H9 (cell line): ENCODE data around the gene TMEM244. TPM values are rescaled to one million over a fixed set of nuclear protein-coding genes. Genes with fewer than 3 reads are reported as not detected.

Experiments
- DNase-seq: peaks from one replicate; pipeline ENCODE4 v3.0.0-alpha.2; 2017
- H2AFZ ChIP-seq: one replicate; pipeline ENCODE4 v1.6.1; 2013; ENCODE audit warnings: mild to moderate bottlenecking, low read length, control low read depth, moderate library complexity
- H2AK5ac ChIP-seq: 2 replicates; pipeline ENCODE4 v1.6.1; 2013; ENCODE audit warnings: low read length, control low read depth, mixed read lengths; ENCODE audit not compliant: insufficient read length
- H2BK120ac ChIP-seq: one replicate; pipeline ENCODE4 v1.6.1; 2013; ENCODE audit warnings: low read depth, mild to moderate bottlenecking, low read length, control low read depth, inconsistent platforms; ENCODE audit not compliant: poor library complexity, severe bottlenecking
- H2BK12ac ChIP-seq: 2 replicates; pipeline ENCODE4 v1.6.1; 2013; ENCODE audit warnings: low read length, control low read depth, mixed read lengths, low read depth; ENCODE audit not compliant: insufficient read length
- H2BK15ac ChIP-seq: 2 replicates; pipeline ENCODE4 v1.6.1; 2013; ENCODE audit warnings: low read depth, low read length, control low read depth
- H2BK20ac ChIP-seq: one replicate; pipeline ENCODE4 v1.6.1; 2013; ENCODE audit warnings: low read depth, mild to moderate bottlenecking, low read length, control low read depth, inconsistent platforms; ENCODE audit not compliant: poor library complexity, severe bottlenecking
- H2BK5ac ChIP-seq: 2 replicates; pipeline ENCODE4 v1.6.1; 2013; ENCODE audit warnings: low read length, control low read depth, mixed read lengths; ENCODE audit not compliant: insufficient read length
- H3K14ac ChIP-seq: 2 replicates; pipeline ENCODE4 v1.6.1; 2013; ENCODE audit warnings: low read length, control low read depth; ENCODE audit not compliant: insufficient read depth
- H3K18ac ChIP-seq: 2 replicates; pipeline ENCODE4 v1.6.1; 2013; ENCODE audit warnings: low read depth, mild to moderate bottlenecking, mixed read lengths, low read length, control low read depth; ENCODE audit not compliant: insufficient read length
- H3K23ac ChIP-seq: 2 replicates; pipeline ENCODE4 v1.6.1; 2013; ENCODE audit warnings: low read length, control low read depth, mixed read lengths, low read depth; ENCODE audit not compliant: insufficient read length
- H3K23me2 ChIP-seq: 2 replicates; pipeline ENCODE4 v1.6.1; 2013; ENCODE audit warnings: low read depth, mild to moderate bottlenecking, mixed read lengths, low read length, control low read depth; ENCODE audit not compliant: insufficient read length, poor library complexity, severe bottlenecking
- H3K27ac ChIP-seq: 2 replicates; pipeline ENCODE4 v1.5.1; 2013; ENCODE audit warnings: low read length, control low read depth, mixed read lengths, low read depth; ENCODE audit not compliant: insufficient read length
- H3K27me3 ChIP-seq: 2 replicates; pipeline ENCODE4 v1.6.1; 2013; ENCODE audit warnings: low read length, control low read depth, inconsistent platforms; ENCODE audit not compliant: insufficient read depth
- H3K4ac ChIP-seq: 2 replicates; pipeline ENCODE4 v1.6.1; 2013; ENCODE audit warnings: low read depth, mild to moderate bottlenecking, control low read depth, inconsistent platforms, low read length, moderate library complexity
- H3K4me1 ChIP-seq: 2 replicates; pipeline ENCODE4 v1.6.1; 2013; ENCODE audit warnings: low read length, control low read depth, inconsistent platforms; ENCODE audit not compliant: insufficient read depth
- H3K4me2 ChIP-seq: 2 replicates; pipeline ENCODE4 v1.6.1; 2013; ENCODE audit warnings: low read length, control low read depth, mixed read lengths; ENCODE audit not compliant: insufficient read length, insufficient read depth
- H3K56ac ChIP-seq: 2 replicates; pipeline ENCODE4 v1.6.1; 2013; ENCODE audit warnings: low read depth, mild to moderate bottlenecking, mixed read lengths, low read length, control low read depth; ENCODE audit not compliant: insufficient read length
- H3K79me1 ChIP-seq: 2 replicates; pipeline ENCODE4 v1.6.1; 2013; ENCODE audit warnings: low read depth, mild to moderate bottlenecking, moderate library complexity, low read length, control low read depth, inconsistent platforms; ENCODE audit not compliant: insufficient read depth, poor library complexity, severe bottlenecking
- H3K79me2 ChIP-seq: 2 replicates; pipeline ENCODE4 v1.6.1; 2013; ENCODE audit warnings: low read length, control low read depth, inconsistent platforms; ENCODE audit not compliant: insufficient read depth
- H3K9ac ChIP-seq: 2 replicates; pipeline ENCODE4 v1.6.1; 2013; ENCODE audit warnings: low read length, control low read depth, mixed read lengths; ENCODE audit not compliant: insufficient read length; ENCODE audit errors: extremely low read depth
- H3K9me3 ChIP-seq: one replicate; pipeline ENCODE4 v1.6.1; 2013; ENCODE audit warnings: low read depth, low read length, inconsistent platforms; ENCODE audit not compliant: control insufficient read depth
- H3T11ph ChIP-seq: one replicate; pipeline ENCODE4 v1.6.1; 2013; ENCODE audit warnings: mild to moderate bottlenecking, low read length, control low read depth, inconsistent platforms
- H4K20me1 ChIP-seq: one replicate; pipeline ENCODE4 v1.6.1; 2013; ENCODE audit not compliant: control insufficient read depth, insufficient read length, insufficient read depth
- H4K5ac ChIP-seq: 2 replicates; pipeline ENCODE4 v1.6.1; 2013; ENCODE audit warnings: low read depth, mild to moderate bottlenecking, mixed read lengths, low read length, control low read depth; ENCODE audit not compliant: insufficient read length
- H4K8ac ChIP-seq: replicated peaks from 2 replicates; pipeline ENCODE4 v1.6.1; 2013; ENCODE audit warnings: low read length, control low read depth, mixed read lengths, low read depth; ENCODE audit not compliant: insufficient read length
- H4K91ac ChIP-seq: 2 replicates; pipeline ENCODE4 v1.6.1; 2013; ENCODE audit warnings: low read depth, mild to moderate bottlenecking, moderate library complexity, mixed read lengths, low read length, control low read depth; ENCODE audit not compliant: insufficient read length
- H3K27ac Mint-ChIP-seq, 3 experiments: 2 replicates in 2 of 3; 3 replicates in 1 of 3; pipeline ENCODE4 v1.8.0; 2020 to 2021; ENCODE audit warnings: mixed read lengths in 3 of 3, mild to moderate bottlenecking in 1 of 3, moderate library complexity in 1 of 3
- H3K27me3 Mint-ChIP-seq: 2 replicates; pipeline ENCODE4 v1.8.0; 2021; ENCODE audit warnings: low read depth, mild to moderate bottlenecking, moderate library complexity, mixed read lengths
- H3K36me3 Mint-ChIP-seq, 3 experiments: 2 replicates in 2 of 3; 3 replicates in 1 of 3; pipeline ENCODE4 v1.8.0; 2020 to 2021; ENCODE audit warnings: low read depth in 3 of 3, mixed read lengths in 3 of 3; ENCODE audit not compliant: insufficient read depth in 1 of 3
- H3K4me1 Mint-ChIP-seq, 2 experiments: 2 replicates each; pipeline ENCODE4 v1.8.0; 2020; ENCODE audit warnings: mixed read lengths in 2 of 2
- H3K4me3 Mint-ChIP-seq, 2 experiments: 2 replicates in 1 of 2; 3 replicates in 1 of 2; pipeline ENCODE4 v1.8.0; 2020 to 2021; ENCODE audit warnings: mild to moderate bottlenecking in 2 of 2, mixed read lengths in 2 of 2, moderate library complexity in 1 of 2
- H3K9me3 Mint-ChIP-seq, 2 experiments: 2 replicates in 1 of 2; 3 replicates in 1 of 2; pipeline ENCODE4 v1.8.0; 2020; ENCODE audit warnings: mild to moderate bottlenecking in 2 of 2, mixed read lengths in 2 of 2, moderate library complexity in 1 of 2
- CTCF ChIP-seq: fragments of 200-600 bp; sonication (generic); conservative IDR thresholded peaks from 3 replicates; pipeline ENCODE4 v1.8.0; 2021; ENCODE audit warnings: antibody characterized with exemption, mild to moderate bottlenecking
- WGBS: extraction: QIAGEN DNeasy Blood & Tissue Kit; methylation state at CpG from one replicate; pipeline ENCODE4 v1.1.7; 2013; ENCODE audit warnings: missing lambda C conversion rate, low lambda C conversion rate, mixed read lengths; ENCODE audit not compliant: insufficient read length; ENCODE audit errors: extremely low coverage; 5-methylcytosine and 5-hydroxymethylcytosine counted together
- total RNA-seq: library from RNA; stranded (reverse); gene quantifications from 2 replicates; pipeline ENCODE4 v1.2.1, GENCODE V29; 2021

TMEM244 gene
- total RNA-seq, 1 experiment from 2014 or later = not detected

DNA sequence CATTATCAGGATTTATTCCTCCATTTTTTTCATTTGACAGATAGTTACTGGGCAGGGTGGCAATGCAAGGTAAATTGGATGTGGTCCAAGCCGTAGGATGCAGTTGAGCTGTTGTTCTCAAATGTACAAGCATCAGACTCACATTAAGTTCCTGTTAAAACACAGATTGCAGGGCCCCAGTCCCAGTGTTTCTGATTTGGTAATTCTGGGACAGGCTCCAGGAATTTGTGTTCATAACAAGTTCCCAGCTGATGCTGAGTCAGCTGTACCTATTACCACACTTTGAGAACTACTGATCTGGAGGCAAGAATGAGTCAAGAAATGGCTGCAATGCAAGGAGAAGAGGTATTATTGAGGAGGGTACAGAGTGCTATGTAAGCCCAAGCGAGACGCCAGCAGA, 11.7 kb downstream of the TMEM244 start:
- no peak overlapping the region for H3T11ph ChIP-seq
- H3K23ac ChIP-seq = no peak overlapping the region
- H3K27me3 Mint-ChIP-seq = no peaks in the 10 kb centered on the region; the same call in 1 of the 2 replicates
- H3K18ac ChIP-seq = no peak overlapping the region
- H3K27ac ChIP-seq = no peak overlapping the region
- H3K14ac ChIP-seq = no peak overlapping the region
- no peaks in the 10 kb centered on the region for H3K79me2 ChIP-seq
- no peak overlapping the region for H2BK12ac ChIP-seq
- H4K8ac ChIP-seq = no peak overlapping the region
- no peak for TF ChIP-seq CTCF
- H4K20me1 ChIP-seq = no peaks in the 10 kb centered on the region
- H3K36me3 Mint-ChIP-seq = no peaks in the 10 kb centered on the region
- H3K9ac ChIP-seq = no peak overlapping the region
- H2BK15ac ChIP-seq = no peak overlapping the region
- H2AFZ ChIP-seq = no peak overlapping the region
- H3K4me1 Mint-ChIP-seq = peaks cover 9 to 12% of the 10 kb centered on the region in 2 experiments
- no peak overlapping the region; a peak in 2 of 7 replicates for H3K27ac Mint-ChIP-seq
- no peak overlapping the region for H2AK5ac ChIP-seq
- H3K27me3 ChIP-seq = no peaks in the 10 kb centered on the region
- no peak overlapping the region for H4K91ac ChIP-seq
- no peak overlapping the region for H4K5ac ChIP-seq
- H2BK20ac ChIP-seq = no peak overlapping the region
- WGBS = no CpG with 5 or more reads among the region's 3 CpGs
- no peak overlapping the region for H3K4me2 ChIP-seq
- H3K4me1 ChIP-seq = no peaks in the 10 kb centered on the region; the same call in 1 of the 2 replicates
- H3K4me3 Mint-ChIP-seq = no peak overlapping the region
- H2BK5ac ChIP-seq = no peak overlapping the region
- H2BK120ac ChIP-seq = no peak overlapping the region
- H3K56ac ChIP-seq = no peak overlapping the region
- no peaks in the 10 kb centered on the region for H3K23me2 ChIP-seq
- no peak overlapping the region for H3K4ac ChIP-seq
- H3K79me1 ChIP-seq = no peaks in the 10 kb centered on the region
- no peak for DNase-seq
- H3K9me3 Mint-ChIP-seq = no peaks in the 10 kb centered on the region
- H3K9me3 ChIP-seq = no peaks in the 10 kb centered on the region
